ENCODE results near the gene SLC25A26. TPM values are rescaled to one million over a fixed set of nuclear protein-coding genes. Genes with fewer than 3 reads are reported as not detected.
"Not testable (repeated sequence)": the region's sequence is repeated elsewhere in the genome, so short reads cannot be mapped to it uniquely, and the experiment has no call there.

SLC25A26 gene, protein sequence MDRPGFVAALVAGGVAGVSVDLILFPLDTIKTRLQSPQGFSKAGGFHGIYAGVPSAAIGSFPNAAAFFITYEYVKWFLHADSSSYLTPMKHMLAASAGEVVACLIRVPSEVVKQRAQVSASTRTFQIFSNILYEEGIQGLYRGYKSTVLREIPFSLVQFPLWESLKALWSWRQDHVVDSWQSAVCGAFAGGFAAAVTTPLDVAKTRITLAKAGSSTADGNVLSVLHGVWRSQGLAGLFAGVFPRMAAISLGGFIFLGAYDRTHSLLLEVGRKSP
- total RNA-seq, result 15.5 TPM

DNA sequence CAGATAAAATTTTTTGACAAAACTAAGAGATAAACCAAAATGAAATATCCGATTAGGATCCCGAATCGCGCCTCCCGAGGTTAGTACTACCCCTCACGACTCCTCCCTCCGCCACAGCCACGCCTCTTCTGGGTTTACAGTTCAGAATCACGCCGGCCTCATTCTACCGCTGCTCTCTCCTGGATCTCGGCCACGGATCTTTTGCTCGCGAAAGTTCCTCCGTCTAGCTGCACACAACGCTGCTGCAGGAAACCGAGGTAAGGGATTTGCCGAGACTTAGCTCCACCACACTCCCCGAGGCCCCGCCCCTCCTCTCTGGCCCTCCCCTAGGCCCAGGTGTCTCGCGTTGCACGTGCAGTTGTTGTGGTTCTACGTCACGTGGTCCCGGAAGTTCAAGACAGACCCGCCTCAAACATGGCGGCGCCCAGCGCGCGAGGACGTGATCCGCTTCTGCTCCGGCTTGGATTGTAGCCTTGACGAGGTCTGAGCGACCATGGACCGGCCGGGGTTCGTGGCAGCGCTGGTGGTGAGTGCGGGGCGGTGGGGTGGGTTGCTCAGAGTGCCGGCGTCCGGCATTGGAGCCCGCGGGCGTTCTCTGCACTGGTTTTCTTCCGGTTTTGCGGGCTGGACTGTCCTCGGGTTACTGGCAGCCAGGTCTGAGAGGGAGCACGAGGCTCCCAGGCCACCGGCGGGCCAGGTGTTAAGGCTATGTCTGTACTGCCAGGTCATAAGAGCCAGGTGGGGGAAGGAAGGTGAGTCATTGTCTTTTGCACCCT lies at the start of gene SLC25A26:
TSS of gene SLC25A26 (plus strand) at position 400 of the 776 bp plus-strand sequence. CDS start at position 494, 94 bp downstream.
- DNase-seq, result peak; percentile 90

DNA sequence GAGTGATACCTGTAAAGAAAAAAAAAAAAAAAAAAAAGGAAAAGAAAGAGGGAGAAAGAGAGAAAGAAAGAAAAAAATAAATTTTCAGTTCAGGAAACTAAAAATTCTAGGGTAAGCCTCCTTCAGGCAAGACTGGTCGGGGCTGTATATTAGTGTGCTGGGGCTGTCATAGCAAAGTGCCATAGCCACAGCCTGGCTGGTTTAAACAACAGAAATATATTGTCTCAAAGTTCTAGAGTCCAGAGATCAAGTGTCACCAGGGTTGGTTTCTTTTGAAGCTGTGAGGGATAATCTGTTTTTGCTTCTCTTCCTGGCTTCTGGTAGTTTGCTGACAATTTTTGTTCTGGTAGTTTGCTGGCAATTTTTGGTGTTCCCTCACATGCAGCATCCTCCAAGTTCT lies 48.4 kb upstream of the SLC25A26 start:
- DNase-seq, result no peak

DNA sequence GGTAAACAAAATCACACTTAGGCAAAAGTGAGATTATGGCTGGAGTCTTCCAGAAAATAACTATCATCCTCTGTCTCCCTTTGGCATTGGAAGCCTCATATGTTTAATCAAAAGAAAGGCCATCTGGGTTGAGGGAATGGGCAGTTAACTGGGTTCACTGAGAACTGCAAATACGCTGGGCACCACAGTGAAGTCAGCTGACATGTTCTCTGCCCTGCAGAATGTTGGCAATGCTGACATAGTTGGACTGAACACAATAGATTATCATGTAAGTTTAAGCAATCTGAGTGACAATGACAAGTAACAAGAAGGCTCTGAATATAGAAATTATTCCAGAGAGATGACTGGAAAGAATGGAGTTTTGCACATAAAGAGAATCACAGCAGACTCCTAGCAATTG lies 43.8 kb upstream of the SLC25A26 start:
- DNase-seq, result no peak

DNA sequence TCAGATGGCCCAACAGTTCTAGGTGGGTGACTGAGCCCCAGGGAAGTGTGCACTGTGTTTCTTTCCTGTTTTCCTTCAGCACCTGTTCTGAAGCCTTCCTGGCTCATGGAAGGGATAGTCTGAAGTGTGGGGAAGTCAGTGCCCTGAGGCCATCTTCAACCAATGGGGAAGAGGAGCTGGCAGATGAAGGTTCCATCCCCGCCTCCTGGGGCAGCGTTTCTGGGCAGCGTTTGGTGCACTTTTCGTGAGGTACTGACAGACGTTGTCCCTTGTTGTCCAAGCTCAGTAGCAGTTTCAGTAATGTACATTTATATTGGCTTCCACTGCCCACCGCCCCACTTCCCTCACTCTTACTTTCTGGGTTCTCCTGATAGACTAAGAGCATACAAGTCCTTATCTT lies 42.6 kb upstream of the SLC25A26 start:
- DNase-seq, result no peak

DNA sequence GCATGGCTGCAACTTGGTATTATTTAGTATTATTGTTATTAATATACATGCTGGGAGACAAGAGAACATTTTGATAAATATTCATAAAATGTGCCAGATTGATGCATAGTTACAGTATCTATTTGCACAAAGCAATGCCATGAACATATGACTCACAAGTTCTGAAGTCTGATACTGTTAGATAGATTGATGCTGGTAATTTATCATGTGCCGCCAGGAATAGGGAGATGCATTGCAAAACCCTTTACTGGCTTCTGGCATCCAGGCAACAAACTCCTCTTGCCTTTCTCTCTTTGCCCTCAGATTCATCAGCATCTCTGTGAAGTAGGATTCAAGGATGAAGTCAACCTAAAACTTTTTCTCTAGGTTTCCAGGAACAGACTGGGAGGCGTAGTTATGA lies 41.0 kb upstream of the SLC25A26 start:
- DNase-seq, result no peak

DNA sequence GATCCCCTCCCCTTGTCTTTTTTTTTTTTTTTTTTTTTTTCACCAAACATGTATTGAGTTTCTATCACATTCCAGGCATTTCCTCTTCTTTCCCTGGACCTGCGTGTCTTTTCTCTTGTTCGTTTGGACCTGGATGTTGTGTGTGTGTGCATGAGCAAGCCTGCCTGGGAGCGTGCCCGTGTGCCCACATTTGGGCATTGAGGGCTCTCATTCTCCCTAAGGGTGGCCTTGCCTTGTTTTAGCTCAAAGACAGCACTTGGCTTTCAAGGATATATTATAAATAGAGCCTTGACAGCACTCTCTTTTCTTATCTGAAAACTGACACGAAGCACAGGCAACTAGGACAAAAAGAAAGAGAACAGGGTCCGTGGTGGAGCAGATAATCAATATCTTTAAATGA lies 39.0 kb upstream of the SLC25A26 start:
- DNase-seq, result no peak

DNA sequence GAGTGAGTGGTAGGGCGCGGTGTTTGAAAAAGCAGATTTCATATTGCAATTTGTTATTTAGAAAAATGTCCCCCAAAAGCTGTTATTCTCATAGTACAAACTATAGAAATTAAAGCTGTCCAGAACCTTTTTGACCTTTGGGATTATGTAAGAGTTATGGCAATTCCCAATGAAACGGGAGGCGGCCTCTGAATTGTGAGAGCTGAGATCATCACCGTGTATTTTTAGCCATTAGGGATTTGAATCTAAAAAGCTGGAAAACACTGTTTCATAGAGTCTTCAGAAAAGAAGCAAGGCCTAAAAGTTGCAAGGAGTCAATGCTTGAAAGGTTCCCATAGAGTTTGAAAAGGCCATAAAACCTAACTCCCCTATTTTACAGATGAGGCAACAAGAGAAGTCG lies 38.6 kb upstream of the SLC25A26 start:
- no peak for DNase-seq

DNA sequence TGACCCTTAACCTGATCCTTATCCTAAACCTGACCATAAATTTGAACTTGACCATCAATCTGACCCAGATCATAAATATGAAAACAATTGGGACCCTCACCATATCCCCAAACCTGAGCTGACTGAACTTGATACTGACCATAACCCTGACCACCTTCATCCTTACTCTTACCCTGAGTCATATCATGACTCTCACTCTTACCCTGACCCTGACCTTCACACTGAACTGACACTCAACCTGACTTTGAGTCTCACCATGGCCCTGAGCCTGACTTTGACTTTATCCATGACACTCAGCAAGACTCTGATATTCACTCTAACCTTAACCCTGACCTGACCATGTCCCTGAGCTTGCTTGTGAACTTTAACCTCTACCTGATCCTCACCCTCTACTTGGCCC lies 34.3 kb upstream of the SLC25A26 start:
- DNase-seq, result no peak

DNA sequence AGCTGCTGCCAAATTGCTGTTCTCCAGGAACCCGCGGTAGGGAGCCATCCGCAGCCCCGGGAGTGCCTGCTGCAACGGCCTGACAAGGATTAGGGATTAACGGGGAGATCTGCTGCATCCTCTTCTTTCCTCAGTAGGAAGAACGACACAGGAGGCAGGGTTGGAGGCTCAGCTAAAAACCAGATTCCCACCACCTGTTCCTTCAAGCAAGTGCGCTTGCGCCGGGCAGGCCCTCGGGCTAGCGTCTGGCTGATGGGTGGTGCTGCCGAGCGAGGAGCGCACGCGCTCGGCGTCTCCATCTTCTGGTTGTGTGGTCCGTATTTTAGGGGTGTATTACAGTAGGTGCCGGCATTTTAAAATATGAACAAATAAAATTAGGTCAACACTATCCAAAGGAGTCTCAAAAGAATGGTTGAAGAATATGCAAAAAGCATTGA lies 25.4 kb upstream of the SLC25A26 start:
- peak; percentile 30 for DNase-seq

DNA sequence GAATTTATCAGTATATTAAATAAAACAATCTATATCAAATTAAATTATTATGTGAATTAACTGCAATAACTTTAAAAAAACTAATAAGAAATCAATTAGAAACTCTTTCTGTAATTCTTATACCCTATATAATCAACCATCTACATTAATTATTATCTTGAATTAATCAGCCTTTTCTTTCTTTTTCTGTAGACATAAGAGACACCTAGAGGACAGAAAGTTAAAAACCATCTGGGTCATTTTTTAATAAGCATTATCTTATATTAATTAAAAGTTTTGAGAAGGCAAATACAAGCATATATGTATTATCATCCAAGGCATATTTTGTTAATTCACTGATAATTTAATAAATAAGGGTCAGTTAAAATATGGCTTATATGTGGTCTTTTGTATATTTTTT lies 24.2 kb upstream of the SLC25A26 start:
- DNase-seq, result no peak

DNA sequence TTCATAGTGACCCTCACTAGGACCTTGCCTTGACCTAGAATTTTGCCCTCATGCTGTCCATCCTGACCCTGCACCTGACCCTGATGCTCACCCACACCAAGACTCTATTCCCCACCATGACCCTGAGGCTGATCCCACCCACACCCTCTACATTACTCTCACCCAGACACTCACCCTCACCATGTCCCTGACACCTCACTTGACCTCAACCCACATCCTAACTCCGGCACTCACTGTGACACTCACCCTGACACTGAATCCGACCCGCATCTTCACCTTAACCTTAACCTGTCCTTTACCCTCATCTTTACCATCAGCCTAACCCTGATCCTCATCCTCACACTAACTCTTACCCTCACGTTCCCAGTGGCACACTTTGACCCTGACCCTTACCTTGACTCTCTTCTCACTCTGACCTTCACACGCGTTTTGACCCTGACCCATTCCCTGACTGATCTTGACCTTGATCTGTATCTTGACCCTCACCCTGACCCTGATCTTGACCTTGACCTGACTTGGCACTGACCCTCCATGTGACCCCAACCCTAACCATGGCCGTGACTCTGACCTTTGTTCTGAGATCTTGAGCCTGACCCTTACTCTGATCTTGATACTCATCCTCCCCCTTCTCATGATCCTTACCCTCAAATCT lies 22.2 kb upstream of the SLC25A26 start:
- DNase-seq, result no peak

DNA sequence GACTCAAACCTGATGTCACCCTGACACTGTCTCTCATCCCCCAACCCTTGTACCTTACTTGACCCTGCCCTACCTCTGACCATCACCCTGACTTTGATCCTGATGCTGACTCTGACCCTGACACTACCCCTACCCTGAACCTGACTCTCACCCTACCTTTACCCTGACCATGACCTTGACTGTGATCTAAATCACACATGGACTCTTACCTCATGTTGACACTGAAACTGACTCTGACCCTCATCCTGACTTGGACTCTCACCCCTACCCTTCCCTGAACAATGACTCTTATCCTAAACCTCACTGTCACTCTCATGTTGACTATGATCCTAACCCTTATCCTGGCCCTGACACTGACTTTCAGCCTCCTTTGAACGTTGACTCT lies 21.7 kb upstream of the SLC25A26 start:
- no peak for DNase-seq

DNA sequence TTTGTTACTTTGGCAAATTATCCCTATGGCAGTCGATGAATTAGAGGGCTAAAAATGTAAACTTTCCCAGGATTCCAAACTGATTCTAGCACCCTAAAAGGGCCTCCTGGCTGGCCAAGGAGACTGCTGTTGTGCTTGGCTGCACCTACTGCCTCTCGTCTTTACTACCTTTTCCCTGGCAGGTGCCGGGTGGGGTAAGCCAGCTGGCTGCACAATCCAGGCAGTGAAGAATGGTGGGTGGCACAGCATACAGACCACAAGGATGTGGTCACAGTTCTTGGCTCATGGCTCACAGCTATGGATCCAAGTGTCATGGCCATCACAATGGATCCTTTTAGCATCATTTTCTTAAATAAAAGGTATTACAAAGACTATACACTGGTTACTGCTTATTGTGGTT lies 20.7 kb upstream of the SLC25A26 start:
- DNase-seq, result no peak

DNA sequence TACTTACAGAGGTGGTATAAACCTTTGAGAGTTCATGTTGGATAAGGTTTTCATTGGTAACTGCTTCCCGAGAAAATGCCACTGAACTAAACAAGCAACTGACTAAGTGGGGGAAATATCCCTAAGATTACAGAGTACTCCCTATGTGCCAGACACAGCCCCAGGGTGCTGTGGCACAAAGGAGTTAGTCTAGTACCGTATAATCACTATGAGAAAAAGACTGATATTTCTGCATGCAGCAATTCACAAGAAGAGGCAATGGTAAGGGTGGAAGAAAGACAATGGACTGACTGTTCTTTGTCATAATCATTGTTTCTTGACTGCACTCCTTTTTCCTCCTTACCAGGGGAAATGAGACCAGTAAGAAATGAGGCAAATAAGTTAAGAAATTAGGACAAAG lies 20.0 kb upstream of the SLC25A26 start:
- DNase-seq, result no peak

DNA sequence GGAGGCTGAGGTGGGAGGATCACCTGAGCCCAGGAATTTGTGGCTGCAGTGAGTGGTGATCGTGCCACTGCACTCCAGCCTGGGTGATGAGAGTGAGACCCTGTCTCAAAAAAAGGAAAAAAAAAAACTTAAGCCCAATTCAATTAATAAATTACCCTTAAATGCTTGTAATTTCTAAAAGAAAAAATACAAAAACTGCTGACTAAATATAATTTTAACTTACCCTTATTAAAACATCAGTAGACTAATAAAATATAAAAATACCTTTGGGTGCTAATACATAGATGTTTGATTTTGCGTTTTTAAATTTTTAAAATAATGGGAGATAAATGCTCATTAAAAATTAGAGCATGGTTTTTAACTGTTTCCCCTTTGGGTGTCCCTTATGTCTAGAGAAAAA lies 17.5 kb upstream of the SLC25A26 start:
- no peak for DNase-seq

DNA sequence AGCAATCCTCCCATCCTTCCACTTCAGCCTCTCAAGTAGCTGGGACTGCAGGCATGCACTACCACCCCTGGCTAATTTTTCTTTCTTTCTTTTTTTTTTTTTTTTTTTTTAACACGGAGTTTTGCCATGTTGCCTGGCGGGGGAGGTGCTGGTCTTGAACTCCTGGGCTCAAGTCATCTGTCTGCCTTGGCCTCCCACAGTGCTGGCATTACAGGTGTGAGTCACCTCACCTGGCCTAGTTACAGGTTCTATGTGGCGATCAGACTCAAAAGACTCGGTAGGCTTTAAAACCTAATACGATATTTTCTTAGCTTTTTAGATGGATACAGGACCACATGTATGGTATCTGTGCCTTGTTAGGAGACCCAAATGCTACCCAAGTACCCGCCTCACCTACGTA lies 14.0 kb upstream of the SLC25A26 start:
- no peak for DNase-seq

DNA sequence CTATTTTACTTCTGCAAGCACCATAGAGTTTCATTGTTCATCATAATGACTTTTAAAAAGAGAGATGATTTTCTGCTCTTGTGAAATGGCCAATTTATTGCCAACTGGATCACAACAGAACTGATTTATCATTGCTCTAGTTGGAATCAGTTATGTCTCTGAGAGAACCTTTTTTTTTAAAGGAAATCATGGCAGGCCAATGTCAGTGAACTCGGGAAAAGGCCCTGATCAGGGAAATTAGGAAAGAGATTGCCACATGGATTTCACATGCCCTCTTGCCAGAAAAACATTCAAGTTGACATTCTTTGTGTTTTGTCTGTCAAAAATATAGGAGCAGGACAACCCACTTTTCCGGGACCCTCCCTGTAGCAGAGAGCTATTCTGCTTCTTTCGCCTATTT lies 12.6 kb upstream of the SLC25A26 start:
- no peak for DNase-seq

DNA sequence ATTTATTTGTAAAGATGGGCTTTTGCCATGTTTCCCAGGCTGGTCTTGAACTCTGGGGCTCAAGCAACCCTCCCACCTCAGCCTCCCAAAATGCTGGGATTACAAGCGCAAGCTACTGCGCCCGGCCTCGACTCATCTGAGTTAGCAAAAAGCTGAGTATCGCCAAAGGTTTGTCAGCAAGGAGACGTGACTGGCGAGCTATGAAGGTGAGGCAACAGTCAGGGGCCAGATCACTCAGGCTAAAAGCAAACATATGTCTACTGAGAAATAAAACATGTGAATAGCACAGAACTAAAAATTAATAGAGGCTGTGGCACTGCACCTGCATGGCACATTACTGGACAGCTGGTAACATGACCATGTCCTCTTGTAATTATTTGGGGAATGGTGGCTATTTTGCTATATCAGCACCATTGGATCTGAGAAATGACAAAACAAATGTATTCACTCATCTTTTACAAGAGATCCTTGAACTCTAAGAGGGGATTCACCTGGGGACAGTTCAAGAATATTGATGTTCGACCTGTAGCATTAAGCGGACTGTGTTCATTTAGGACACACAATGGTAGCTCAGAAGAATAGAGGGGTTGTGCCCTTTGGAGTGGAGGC lies 10.0 kb upstream of the SLC25A26 start:
- DNase-seq, result no peak

DNA sequence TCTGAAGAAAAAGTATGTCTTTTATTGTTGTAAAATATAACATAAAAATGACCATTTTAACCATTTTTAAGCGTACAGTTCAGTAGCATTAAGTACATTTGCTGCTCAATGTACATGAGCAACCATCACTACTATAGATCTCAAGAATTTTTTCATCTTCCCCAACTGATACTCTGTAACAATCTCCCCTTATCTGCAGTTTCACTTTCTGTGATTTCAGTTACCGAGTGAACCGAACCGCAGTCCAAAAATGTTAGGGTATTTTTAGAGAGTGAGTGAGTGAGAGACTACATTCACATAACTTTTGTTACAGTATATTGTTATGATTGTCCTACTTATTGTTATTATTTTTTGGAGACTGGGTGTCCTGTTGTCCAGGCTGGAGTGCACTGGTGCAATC lies 9.0 kb upstream of the SLC25A26 start:
- no peak for DNase-seq

DNA sequence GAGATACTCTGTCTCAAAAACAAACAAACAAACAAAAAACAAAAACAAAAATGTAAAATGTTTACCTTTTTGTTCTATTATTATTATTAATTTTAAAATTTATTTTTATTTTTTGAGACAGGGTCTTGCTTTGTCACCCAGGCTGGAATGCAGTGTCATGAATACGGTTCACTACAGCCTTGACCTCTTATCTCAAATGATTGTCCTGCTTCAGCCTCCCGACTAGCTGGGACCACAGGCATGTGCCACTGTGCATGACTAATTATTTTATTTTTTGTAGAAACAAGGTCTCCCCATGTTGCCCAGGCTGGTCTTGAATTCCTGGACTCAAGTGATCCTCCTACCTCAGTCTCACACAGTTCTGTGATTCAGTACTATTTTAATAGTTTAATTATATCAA lies 5.7 kb upstream of the SLC25A26 start:
- no peak for DNase-seq

DNA sequence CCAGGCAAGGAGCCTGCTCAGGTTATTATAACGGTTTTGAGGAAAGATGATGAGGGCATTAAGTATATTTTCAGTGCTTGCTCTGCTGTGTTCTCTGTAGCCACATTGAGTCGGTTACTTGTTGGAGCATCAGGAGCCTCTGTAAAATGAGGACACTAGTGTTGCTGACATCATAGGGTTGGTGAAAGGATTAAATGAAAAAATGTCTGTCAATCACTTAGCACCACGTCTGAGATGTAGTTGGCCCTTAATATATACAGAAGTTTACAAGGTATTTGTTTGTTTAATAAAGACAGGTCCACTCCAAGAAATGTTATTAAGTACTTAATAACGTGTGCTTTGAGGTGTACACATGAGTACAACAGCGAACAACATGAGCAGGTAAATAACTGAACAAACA lies 735 bp upstream of the SLC25A26 start:
- DNase-seq, result no peak

DNA sequence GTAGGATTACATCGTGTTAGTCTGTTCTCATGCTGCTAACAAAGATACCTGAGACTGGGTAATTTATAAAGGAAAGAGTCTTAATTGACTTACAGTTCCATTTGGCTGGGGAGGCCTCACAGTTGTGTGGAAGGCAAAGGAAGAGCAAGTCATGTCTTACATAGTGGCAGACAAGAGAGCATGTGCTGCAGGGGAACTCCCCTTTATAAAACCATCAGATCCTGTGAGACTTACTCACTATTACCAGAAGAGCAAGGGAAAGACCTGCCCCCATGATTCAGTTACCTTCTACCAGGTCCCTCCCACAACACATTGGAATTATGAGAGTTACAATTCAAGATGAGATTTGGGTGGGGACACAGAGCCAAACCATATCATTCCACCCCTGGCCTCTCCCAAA lies 3.4 kb downstream of the SLC25A26 start:
- no peak for DNase-seq

DNA sequence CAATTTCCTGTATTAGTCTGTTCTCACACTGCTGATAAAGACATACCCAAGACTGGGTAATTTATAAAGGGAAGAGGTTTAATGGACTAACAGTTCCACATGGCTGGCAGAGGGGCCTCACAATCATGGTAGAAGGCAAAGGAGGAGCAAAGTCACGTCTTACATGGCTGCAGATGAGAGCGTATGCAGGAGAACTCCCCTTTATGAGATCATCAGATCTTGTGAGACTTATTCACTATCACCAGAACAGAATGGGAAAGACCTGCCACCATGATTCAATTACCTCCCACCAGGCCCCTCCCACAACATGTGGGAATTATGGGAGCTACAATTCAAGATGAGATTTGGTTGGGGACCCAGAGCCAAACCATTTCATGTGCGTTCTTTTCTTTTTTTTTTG lies 5.3 kb downstream of the SLC25A26 start:
- DNase-seq, result not testable (repeated sequence)

Measured in skin of body (tissue), 2 donors.